Caki2 (cell line): ENCODE data around the gene AGBL1. TPM values are rescaled to one million over a fixed set of nuclear protein-coding genes. Genes with fewer than 3 reads are reported as not detected.
"Not testable (repeated sequence)": the region's sequence is repeated elsewhere in the genome, so short reads cannot be mapped to it uniquely, and the experiment has no call there.

ENCODE experiments used
- DNase-seq: peaks from one replicate; pipeline ENCODE4 v3.0.0-alpha.2; 2015; ENCODE audit warnings: low read depth
- in situ Hi-C: cut with HindIII; loops from 2 replicates; pipeline ENCODE4 v1.10.0; 2016; ENCODE audit warnings: low sequenced_read_pairs, low pct_unique_long_range_greater_than_20kb, mixed read lengths
- total RNA-seq: library from RNA; depleted of rRNA; stranded (reverse); fragments of >200 nt; shearing (Covaris generic); gene quantifications from 2 replicates; pipeline ENCODE4 v1.2.3, GENCODE V29; 2014; ENCODE audit warnings: low replicate concordance

The AGBL1 gene
- total RNA-seq, 1 experiment from 2014 or later, result not detected

DNA sequence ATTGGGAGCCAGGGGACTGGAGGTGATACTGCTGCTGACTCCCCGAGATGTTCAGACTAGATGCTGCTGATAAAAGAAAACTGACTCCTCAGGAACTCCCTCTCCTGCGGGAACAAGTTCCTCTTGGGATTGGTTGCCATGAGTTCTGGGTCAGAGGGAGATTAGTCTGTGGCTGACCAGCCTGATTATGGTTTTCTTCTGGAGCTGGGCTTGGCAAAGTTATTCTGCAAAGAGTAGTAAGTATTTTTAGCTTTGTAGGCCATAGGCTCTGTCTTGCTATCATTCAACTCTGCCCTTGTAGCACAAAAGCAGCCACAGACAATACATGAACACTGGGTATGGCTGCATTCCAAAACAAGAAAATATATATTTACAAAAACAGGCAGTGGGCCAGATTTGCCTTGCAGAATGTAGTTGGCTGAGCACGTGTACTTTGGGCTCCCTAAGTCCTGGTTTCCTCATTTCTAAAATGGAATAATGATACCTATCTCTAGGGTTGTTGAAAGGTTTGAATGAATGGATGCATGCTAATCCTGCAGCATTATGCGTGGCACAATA is 796.8 kb downstream of the AGBL1 start:
- in situ Hi-C loops, result no loop called here
- no peak for DNase-seq

DNA sequence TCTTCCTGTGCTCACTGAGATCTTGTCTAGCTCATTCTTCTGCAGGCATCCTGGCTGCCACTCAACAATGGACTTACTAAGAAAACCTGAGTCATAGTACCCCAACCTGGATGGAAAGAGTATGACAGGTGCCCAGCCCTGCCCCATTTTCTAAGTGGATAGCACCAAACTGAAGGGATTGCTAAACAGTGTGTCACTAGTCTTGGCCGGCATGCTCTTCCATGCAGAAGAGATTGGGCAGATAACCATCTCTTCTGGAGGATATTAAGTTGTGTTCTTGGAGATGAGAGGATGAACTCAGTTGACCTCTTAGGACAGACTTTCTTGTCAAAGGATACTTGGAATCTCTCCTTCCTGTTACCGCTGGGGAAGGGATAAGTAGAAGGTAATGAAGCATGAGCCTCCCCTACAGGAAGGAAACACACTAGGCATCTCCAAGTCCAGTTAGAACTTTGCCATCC is 797.5 kb downstream of the AGBL1 start:
- peak; percentile 14 for DNase-seq
- in situ Hi-C loops, result no loop called here

DNA sequence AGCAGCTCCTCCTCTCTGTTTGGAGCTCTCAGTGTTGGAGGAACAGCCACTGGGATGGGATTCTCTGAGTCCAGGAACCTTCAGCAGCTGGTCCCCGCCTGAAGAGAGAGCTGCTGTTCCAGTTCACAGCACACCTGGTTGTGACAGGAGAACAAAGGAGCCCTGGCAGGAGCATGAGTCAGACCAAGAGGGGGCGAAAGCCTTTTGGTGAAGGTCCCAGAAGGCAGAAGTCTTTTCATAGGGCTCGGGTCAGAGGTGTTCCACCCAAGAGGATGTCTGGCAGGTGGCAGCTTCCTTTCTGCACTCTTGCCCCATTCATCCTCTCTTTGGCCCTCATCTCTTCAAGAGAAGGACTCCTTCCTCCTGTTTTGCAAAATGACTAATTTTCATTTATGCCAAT is 799.2 kb downstream of the AGBL1 start:
- in situ Hi-C loops, DNase-seq: not testable (repeated sequence)

DNA sequence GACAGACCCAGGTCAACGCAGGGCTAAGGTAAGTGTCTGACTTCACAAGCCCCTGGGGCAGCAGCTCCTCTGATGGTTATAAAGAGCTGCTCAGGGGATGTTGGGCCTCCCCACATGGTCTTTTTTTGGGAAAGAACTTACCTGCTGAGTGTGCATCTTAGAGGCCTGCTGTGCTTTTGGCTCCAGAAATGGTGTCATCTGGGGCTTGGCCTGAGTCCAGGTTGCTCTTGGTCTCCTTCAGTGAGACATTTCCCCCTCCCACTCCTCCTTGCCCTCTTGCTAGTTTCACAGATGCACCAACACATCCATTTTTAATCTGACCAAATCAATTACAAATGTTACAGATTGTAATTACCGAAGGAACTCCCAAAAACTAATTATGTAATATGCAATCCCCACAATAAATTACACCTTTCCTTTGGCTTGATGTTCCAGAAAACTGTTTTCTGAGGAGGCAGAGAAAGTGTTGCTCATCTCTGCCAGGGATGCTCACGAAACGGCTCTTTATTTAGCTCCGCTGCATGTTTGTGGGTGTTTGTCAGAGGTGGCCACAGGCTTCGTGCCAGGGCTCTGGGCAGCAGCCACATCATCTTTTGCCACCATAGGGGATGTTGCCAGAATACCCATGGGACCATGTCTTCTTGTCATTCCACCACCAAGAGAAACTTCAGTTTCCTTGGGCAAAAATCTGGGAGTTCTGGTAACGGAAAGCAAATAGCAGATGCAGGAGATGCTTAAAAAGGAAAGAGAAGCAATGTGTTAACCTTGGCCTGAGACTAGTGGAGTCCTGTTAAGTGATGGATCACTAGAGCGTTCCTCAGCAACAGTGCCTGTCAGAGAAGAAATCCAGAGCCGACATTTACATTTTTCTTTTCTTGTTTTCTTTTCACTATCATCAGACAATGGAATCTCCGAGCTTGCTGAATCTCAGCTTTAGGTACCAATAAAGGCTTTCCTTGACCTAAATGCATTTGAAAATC is 799.9 kb downstream of the AGBL1 start:
- in situ Hi-C loops, result no loop called here
- DNase-seq, result no peak

DNA sequence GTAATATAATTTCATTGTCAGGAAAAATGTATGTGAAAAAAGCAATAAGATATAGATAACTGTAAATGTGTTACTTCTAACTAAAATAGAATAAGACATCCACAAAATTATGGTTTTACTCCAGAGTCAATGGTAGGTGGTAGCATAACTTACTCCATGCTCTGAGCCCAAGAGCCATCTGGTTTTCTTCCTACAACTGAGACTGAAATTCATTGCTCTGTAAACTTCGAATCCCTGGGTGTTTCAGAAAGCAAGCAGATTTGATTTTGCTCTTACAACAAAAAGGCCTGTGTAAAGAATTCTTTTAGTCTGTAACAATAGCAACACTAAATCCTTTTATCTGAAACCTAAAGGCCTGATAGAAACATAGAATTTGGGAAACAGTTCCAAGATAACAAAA is 805.9 kb downstream of the AGBL1 start:
- in situ Hi-C loops, result no loop called here
- no peak for DNase-seq

DNA sequence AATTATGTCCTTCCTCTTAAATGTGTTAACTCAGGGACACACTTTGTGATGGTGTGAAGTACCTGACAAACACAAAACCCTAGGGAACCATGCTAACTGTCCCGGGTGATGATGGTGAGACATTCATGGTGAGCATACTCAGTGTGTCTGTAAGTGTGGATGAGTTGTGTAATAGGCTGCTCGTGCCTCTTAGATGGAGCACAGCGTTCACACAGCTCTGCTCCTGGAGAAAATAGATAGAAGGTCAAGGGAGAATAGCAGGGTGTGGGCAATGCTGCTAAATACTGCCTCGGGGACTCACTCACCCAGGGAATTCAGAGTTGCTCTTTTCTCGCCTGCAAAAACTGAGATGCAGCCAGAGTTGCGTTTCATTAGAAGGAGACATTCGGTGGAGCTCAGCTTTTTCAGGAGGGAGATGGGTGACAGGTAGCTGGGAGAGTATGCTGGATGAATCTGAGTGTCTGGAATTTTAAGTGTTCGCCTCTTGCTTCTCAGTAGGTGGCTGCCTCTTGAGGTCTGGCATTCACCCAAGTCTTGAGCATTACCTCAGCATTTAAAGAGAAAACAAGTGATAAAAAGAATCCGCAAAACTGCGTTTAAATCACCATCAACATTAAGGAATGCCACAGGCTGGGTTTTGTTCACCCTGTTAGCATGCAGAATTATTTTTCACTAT is 813.2 kb downstream of the AGBL1 start:
- no peak for DNase-seq
- in situ Hi-C loops, result no loop called here

DNA sequence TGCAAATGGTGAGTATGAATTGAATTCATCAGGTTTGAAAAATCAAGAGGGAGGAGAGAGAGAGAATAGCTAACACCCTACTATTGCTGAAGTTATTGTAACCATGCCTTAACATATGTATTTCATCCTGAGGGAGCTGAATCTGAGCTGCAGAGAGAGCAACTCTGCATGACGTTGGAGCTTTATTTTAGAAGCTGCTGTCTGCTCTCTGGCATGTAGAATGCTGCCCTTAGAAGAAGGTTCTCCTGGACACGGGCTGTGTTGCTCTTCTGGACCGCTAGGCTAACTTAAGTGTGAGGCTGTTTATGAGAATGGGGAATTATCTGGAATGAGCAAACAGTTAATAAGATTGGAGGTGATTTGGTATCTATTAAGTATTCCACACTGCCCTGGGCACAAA is 814.6 kb downstream of the AGBL1 start:
- no peak for DNase-seq
- in situ Hi-C loops, result no loop called here

DNA sequence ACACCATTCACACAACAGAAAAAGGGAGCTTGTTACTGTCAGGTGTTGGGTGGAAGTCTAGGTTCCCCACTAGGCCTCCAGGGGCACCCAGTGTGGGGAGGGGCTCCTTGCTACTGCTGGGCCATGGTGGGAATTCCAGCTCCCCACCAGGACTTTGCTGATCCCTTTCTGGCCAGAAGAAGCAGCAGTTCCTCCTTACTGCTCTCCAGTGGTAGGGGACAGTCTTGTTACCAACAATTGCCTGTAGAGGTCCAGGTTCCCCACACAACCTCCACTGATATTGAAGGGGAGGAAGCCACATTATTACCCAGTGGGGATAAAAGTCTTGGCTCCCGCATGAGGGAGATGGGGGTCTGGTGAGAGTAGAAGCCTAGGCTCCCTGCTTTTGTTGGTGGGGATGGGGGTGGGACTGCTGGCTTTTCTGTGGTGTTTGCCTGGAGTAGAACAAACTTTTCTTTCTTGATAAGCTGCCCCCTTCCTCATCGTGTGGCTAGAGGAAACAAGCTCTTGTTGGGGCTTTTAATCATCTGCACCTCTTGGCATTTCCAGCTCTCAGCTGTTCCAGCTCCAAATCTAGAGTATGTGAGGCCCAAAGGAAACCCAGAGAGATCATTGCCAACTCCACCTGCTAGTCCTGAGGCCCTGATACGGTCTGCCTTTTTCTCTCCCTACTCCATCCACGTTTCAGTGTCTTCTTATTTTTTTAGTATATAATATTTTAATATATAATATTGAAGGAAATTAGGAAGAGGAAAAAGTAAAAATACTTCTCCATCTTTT is 824.2 kb downstream of the AGBL1 start:
- no peak for DNase-seq
- in situ Hi-C loops, result no loop called here

DNA sequence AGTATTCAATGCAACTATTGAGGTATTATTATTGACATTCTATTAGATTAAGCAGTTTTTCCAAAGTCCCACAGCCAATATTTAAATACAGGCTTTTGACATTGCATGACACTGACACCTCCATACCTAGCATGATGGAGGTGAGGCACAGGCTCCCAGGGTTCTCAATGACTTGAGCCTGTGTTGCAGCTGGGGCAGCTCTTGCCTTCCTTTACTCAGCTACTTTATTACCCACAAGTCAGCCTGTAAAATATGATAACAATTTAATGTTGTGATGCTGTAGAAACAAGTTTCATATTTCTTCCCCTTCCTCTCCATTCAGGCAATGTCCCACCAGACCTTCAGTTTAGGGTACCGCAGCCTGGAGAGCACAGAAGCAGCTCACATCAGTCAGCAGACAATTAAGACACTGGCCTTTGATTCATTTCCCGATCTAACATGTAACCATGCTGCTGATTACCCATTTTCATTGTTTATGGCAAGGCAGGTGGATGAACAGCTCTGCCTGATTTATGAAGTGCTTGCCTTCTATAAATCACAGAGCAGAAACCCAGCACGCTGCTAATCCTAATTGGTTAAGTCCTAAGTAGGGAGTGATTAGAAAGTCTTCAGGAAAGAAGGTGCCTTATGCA is 826.1 kb downstream of the AGBL1 start:
- in situ Hi-C loops, result no loop called here
- DNase-seq, result no peak

DNA sequence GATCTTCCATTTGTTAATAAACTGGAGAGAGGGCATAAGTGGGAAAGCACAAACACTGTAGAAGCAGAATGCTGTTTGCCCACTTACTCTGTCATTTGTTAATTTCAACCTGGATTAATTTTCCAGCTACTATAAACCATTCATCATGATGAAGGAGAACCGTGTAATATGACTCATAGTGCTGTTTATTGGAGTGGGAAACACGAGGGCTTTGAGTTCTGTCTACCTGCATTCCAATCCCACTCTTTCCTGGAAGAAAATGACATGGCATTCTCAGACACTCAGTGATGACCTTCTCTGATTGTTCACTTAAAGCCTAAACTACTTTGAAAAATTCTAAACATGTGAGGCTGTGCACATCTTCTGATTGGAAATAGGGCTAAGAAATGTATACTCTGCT is 826.7 kb downstream of the AGBL1 start:
- DNase-seq, result no peak
- in situ Hi-C loops, result no loop called here

DNA sequence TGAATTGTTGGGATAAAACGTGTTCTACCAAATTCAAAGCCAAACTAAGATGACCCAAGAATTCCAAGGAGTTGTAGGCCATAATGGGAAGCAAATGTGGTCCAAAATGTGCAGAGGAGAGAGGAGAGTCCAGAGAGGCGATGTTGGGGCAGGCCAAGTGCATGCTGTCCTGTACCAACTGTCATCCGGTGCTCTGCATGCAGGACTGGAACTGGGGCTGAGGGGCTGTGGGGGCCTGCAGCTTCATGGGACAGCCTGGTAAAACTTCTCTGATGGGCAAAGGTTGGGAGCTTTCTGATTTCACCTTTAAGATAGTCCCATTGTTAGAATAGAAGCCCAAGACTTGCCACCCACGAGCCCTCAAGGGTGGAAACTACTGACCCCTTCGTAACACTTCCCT is 831.4 kb downstream of the AGBL1 start:
- DNase-seq, result no peak
- in situ Hi-C loops, result no loop called here

DNA sequence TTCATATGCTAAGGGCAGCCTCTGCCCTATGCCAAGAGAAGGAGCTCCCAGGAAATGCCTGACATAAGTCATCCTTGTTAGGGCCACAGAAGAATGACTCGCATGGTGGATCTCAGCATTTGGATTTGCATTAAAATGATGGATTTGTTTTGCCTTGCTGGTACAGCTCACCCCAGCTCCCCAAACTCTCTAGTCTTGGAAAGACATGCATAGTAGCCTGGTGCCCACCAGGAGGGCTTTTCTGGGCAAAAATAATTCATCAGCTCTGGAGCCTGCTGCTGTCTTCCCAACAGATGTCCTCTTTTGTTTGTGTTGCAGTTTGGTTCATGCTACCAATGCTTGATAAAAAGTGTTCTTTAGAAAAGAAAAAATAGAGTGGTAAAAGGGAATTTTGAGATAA is 833.0 kb downstream of the AGBL1 start:
- in situ Hi-C loops, result no loop called here
- no peak for DNase-seq

DNA sequence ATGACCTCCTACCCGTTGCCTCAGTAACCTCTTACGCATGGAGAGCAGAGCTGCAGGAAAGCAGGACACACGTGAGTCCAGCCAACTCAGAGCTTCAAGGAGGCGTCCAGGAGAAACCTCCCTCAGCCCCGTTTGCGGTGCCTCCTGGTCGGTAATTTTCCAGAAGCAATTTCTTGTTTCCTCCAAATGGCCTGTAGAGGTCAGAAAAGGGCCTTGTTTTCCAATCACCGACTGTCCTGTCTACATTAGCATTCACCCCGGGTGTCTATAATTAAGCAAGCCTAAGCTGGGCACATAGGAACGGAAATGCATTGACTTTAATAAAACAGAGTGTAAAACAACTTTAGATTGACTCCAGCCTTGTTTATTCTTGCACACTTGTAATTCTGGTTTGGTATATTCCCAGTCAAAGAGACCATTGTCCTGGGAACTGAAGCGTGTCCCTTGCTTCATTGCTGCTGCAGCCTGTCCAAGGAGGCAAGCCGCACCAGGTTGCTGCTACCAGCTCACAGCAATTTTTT is 836.2 kb downstream of the AGBL1 start:
- peak; percentile 57 for DNase-seq
- in situ Hi-C loops, result no loop called here

DNA sequence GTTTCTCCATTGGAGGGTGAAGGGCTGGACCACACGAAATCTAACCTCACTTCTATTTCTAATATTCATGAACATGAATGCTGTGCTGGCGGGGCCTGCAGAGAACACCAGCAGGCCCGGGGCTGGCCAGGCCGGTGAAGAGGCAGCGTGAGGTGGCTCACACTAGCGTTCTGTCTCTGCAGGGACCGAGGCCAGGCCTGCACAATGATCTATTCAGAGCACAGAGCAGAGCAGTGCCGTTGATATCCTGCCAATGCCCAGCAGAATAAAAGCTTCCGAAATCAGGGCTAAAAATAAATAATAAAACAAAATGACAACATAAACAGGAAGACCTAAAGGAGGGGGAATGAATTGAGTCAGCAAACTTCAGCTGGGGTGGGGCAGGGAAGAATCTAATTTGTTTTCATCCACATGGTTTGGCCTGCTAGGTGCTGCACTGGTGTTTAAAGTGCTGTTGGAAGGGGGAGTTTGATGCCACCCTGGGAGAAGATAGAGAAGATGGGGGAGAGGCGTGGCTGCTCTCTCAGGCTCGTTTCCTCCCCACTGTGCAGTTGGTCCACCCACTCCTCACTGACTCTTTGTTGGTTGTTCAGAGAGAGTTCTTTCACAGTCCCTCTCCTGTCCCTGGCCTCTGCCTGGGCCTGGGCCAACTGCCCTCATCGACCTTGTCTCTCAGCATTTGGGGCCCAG is 837.1 kb downstream of the AGBL1 start:
- no peak for DNase-seq
- in situ Hi-C loops, result no loop called here

DNA sequence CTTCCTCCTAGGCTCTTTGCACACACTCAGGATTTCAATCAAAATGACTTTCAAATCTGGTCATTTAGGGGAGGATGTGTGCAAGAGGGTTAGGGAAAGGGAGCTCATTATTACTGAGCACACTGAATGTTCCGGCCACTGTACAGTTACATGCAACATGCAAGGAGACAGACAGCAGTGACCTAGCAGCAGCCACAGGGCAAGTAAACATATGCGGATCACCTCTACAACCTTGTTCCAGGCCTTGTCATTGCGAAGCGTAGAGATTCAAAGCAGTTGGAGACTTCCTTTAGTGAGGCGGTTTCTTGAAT is 837.6 kb downstream of the AGBL1 start:
- in situ Hi-C loops, result no loop called here
- no peak for DNase-seq

DNA sequence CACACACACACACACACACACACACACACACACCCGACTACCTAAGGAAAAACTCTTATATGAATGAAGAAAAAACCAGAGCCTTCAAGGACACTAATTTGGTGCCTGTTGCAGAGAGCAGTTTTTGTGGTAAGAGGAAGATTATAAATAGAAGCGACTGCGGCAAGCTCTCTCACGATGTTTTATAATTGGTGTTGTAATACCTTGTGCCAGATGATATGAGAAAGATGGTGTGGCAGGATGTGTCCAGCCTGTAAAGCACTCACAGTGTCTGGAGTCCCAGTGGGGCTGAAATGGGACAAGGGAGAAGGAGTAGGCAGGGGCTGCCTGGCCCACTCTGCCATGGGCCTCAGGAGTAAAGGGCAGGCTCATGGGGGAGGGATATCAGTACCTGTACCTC is 839.9 kb downstream of the AGBL1 start:
- in situ Hi-C loops, result no loop called here
- no peak for DNase-seq

DNA sequence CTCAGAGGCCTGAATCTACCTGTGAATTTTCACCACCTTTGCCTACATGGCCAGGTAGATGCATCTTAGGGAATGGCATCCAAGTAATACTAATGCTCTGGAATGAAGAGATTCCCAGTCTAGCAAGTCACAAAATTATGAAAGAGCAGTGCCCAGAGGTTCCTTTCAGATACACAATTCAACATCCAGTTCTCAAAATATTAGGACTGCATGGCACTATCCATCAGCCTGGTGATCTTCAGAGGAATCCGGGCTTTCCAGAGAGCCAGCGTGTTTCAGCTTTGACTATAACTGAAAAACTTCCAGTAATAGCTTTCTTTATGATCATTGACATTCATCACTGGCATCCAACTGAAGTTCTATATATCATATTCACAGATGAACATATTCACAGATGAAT is 849.8 kb downstream of the AGBL1 start:
- DNase-seq, result no peak
- in situ Hi-C loops, result no loop called here

DNA sequence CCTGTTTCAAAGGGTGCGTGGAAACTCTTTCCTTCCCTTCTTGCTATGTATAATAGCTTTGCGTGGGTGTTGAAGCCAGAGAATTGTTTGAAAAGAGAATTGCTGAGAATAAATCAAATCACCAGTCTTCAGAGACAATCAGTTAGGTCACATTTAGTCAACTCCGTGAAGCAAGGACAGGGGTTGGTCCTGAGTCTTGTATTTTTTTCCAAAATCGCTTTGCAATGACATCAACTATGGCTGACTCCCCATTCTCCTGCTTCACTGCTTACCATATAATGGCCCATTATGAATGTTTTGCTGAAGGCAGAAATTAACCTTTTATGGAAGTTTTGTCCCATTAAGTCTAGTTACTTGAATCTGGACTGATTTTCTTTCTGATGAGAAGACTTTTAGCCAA is 852.8 kb downstream of the AGBL1 start:
- in situ Hi-C loops, result no loop called here
- DNase-seq, result no peak
